ENCODE measurements around the gene ABLIM1.

ABLIM1 gene

DNA sequence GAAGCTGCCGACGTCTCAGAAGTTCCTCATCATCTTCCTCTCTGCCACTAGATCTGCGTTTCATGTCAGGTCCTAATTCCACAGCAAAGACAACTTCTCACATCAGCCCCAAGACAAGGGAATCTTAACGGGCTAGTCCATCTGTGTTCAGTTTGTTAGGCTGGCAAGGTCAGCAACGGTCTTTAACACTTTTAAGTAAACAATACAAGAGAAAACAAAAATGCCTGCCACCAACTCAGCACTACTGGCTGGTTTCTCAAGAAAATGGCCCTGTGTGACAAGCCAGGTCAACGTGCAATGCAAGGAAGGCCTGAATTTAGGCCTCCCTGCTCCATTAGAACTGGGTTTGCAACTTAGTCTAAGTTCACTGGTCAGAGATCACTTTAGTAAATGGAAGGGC is 212.7 kb downstream of the ABLIM1 start:
- peaks cover 5% of the 10 kb centered on the region for H3K36me3 ChIP-seq (ENCODE audit: insufficient read depth, low read length)
- no peaks in the 10 kb centered on the region for H3K27me3 ChIP-seq (ENCODE audit: control insufficient read depth in 1 of 2, insufficient read depth in 2 of 2, low read length in 2 of 2)
- no peaks in the 10 kb centered on the region for H3K9me3 ChIP-seq (ENCODE audit: low read length)
- no peak overlapping the region for H3K27ac ChIP-seq (ENCODE audit: low read depth, low read length)
- H3K4me3 ChIP-seq (ENCODE audit: low read depth in 1 of 2, low read length in 2 of 2), result no peak overlapping the region
- no peaks in the 10 kb centered on the region for H3K4me1 ChIP-seq (ENCODE audit: insufficient read depth, low read length)
- no peak overlapping the region for H3K9ac ChIP-seq (ENCODE audit: low read length)

DNA sequence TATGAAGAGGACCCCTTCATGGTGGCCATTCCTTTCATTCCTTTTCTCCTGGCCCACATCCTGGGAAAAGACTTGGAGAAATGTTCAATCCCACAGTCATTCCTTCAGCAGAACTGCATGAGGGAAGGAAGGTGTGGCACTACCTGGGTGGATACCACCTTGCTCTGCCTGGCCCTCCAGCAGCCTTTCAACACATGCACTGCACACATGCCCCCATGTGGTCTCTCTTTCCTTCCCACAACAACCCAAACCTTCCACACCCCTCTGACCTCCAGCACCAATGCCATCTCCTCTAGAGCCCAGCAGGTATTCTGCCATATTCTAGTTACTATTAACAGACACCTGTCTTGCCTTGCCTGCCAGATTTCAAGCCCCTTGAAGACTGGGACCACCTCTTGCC is 213.3 kb downstream of the ABLIM1 start:
- H3K9ac ChIP-seq (ENCODE audit: low read length), result no peak overlapping the region
- no peaks in the 10 kb centered on the region for H3K27me3 ChIP-seq (ENCODE audit: control insufficient read depth in 1 of 2, insufficient read depth in 2 of 2, low read length in 2 of 2)
- no peak overlapping the region for H3K27ac ChIP-seq (ENCODE audit: low read depth, low read length)
- H3K36me3 ChIP-seq (ENCODE audit: insufficient read depth, low read length), result peaks cover 10% of the 10 kb centered on the region
- no peak overlapping the region for H3K4me3 ChIP-seq (ENCODE audit: low read depth in 1 of 2, low read length in 2 of 2)
- H3K4me1 ChIP-seq (ENCODE audit: insufficient read depth, low read length), result no peaks in the 10 kb centered on the region
- H3K9me3 ChIP-seq (ENCODE audit: low read length), result no peaks in the 10 kb centered on the region

DNA sequence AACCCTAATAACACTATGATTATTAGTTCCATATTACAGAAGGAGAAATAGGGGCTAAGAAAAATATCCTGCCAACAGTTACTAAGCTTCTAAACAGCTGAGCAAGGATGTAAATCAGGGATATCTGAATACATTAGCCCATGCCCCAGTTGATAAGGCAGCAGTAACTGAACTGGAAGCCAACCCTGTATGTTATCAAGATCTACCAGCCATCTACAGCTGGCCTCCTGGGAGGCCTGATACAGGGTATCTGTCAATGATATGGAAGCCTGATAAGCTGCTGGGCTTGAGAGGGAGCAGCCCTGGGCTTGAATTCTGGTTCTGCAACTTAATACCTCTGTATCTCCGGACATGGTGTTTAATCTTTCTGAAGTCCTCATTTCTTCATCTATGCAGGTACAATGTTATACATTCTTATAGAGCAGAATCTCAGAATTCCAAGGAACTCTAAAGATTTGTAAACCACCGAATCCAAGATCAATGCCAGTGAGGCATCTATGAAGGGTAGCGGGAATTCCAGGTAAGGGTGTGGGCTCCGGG is 215.9 kb downstream of the ABLIM1 start:
- no peak overlapping the region for H3K4me3 ChIP-seq (ENCODE audit: low read depth in 1 of 2, low read length in 2 of 2)
- no peak overlapping the region for H3K27ac ChIP-seq (ENCODE audit: low read depth, low read length)
- H3K9ac ChIP-seq (ENCODE audit: low read length), result no peak overlapping the region
- H3K27me3 ChIP-seq (ENCODE audit: control insufficient read depth in 1 of 2, insufficient read depth in 2 of 2, low read length in 2 of 2), result no peaks in the 10 kb centered on the region
- no peaks in the 10 kb centered on the region for H3K9me3 ChIP-seq (ENCODE audit: low read length)
- H3K36me3 ChIP-seq (ENCODE audit: insufficient read depth, low read length), result peaks cover 21% of the 10 kb centered on the region
- no peaks in the 10 kb centered on the region for H3K4me1 ChIP-seq (ENCODE audit: insufficient read depth, low read length)

DNA sequence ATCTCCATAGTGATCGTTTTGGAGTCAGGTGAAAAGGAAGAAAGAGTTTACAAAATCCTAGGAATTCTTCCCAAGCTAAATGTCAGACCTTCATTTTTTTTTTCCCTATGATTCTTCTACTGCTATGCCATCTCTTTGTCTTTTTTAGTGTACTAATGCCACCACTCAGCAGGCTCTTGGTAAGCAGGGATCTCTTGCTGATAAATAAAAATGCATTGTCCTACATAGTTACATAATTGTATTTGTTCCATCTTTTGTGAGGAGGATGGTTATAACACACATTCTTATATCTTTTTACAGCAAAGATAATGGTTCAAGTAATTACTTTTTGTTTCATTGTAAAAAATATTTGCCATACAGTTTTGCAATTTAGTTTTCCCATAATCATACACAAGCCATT is 217.0 kb downstream of the ABLIM1 start:
- Histone ChIP-seq H3K4me1 (ENCODE audit: insufficient read depth, low read length) (no peaks in the 10 kb centered on the region), H3K36me3 (ENCODE audit: insufficient read depth, low read length) (peaks cover 21% of the 10 kb centered on the region), H3K9me3 (ENCODE audit: low read length) (no peaks in the 10 kb centered on the region), H3K9ac (ENCODE audit: low read length) (no peak overlapping the region), H3K4me3 (ENCODE audit: low read depth in 1 of 2, low read length in 2 of 2) (no peak overlapping the region), H3K27ac (ENCODE audit: low read depth, low read length) (no peak overlapping the region), H3K27me3 (ENCODE audit: control insufficient read depth in 1 of 2, insufficient read depth in 2 of 2, low read length in 2 of 2) (no peaks in the 10 kb centered on the region)

DNA sequence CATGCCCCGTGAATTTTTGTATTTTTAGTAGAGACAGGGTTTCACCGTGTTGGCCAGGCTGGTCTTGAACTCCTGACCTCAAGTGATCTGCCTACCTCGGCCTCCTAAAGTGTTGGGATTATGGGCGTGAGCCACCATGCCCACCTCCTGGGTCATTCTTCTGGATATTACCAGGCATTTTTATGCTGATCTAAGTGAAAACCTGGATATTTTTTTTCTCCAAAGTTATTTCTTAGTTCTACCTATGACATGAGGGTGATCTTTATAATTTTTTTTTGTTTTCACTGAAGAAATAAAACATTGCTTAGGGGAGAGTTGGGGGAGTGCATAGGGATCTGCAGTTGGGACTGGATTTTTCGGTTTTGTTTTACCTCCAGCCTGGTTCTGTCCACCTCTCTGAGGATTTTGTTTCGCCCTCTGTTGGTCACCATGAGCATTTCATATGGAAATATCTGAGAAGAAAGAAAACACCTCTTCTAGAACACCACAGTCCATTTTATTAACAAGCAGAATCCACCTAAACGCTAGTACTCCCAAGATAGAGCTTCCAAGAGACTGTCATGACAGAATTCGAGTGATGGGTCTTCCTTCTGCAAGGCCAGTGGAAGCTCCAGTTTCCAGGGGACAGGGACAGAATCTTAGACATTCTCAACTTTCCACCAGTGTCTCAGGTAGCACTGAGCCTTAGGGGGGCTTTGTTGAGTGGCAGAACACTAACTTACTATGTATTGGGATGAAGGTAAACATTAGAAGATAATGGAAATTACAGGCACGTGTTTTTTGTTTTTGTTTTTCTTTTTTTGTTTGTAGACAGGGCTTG is 220.4 kb downstream of the ABLIM1 start:
- H3K27me3 ChIP-seq (ENCODE audit: control insufficient read depth in 1 of 2, insufficient read depth in 2 of 2, low read length in 2 of 2), result no peaks in the 10 kb centered on the region
- H3K4me1 ChIP-seq (ENCODE audit: insufficient read depth, low read length), result no peaks in the 10 kb centered on the region
- no peak overlapping the region for H3K27ac ChIP-seq (ENCODE audit: low read depth, low read length)
- no peak overlapping the region for H3K9ac ChIP-seq (ENCODE audit: low read length)
- H3K36me3 ChIP-seq (ENCODE audit: insufficient read depth, low read length), result peaks cover 21% of the 10 kb centered on the region
- no peaks in the 10 kb centered on the region for H3K9me3 ChIP-seq (ENCODE audit: low read length)
- no peak overlapping the region for H3K4me3 ChIP-seq (ENCODE audit: low read depth in 1 of 2, low read length in 2 of 2)

DNA sequence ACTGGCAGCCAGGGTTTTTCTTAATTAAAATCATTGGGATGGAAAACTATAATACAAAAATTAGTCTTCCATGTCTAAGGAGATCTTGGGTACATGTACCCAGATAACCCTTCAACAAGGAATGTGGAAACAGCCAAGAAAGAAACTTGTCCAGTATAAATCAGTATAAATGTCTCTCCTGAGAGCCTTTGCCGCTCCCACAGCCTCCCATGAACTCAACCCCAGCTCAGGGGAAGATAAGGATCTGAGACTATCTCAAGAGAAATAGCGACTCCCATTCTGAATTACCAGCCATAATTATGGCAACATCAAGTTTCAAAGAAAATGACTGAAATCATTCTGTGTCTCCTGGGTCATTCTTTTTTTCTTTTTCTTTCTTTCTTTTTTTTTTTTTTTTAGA is 221.1 kb downstream of the ABLIM1 start:
- Histone ChIP-seq H3K27me3 (ENCODE audit: control insufficient read depth in 1 of 2, insufficient read depth in 2 of 2, low read length in 2 of 2) (no peaks in the 10 kb centered on the region), H3K9me3 (ENCODE audit: low read length) (no peaks in the 10 kb centered on the region), H3K9ac (ENCODE audit: low read length) (no peak overlapping the region), H3K27ac (ENCODE audit: low read depth, low read length) (no peak overlapping the region), H3K4me1 (ENCODE audit: insufficient read depth, low read length) (no peaks in the 10 kb centered on the region), H3K36me3 (ENCODE audit: insufficient read depth, low read length) (peaks cover 21% of the 10 kb centered on the region), H3K4me3 (ENCODE audit: low read depth in 1 of 2, low read length in 2 of 2) (no peak overlapping the region)

DNA sequence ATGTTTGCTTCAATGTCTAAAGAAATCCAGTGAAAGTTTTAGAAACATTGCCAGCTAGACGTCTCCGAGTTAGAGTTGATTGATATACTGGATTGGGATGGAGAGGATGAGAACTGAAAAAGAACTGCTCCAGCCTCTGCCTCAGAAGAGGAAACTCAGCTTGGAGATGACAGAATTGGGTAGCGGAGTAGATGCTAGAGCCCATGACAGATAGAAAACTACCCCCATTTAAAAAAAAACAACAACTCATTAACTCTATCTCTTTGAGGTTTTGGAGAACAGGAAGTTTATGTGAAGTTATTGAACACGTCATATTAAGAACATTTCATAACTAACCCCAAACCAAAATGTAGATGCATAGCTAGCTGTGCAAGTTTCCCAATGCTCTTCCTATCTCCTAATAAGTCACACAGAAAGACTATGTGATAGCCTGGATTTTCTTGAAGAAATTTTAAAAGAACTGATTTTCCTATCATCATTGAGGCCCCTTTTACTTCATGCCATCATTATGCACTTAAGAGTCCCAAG is 225.4 kb downstream of the ABLIM1 start:
- no peak overlapping the region for H3K27ac ChIP-seq (ENCODE audit: low read depth, low read length)
- H3K4me1 ChIP-seq (ENCODE audit: insufficient read depth, low read length), result no peaks in the 10 kb centered on the region
- H3K9ac ChIP-seq (ENCODE audit: low read length), result no peak overlapping the region
- H3K27me3 ChIP-seq (ENCODE audit: control insufficient read depth in 1 of 2, insufficient read depth in 2 of 2, low read length in 2 of 2), result no peaks in the 10 kb centered on the region
- H3K4me3 ChIP-seq (ENCODE audit: low read depth in 1 of 2, low read length in 2 of 2), result no peak overlapping the region
- H3K9me3 ChIP-seq (ENCODE audit: low read length), result no peaks in the 10 kb centered on the region
- no peaks in the 10 kb centered on the region for H3K36me3 ChIP-seq (ENCODE audit: insufficient read depth, low read length)

DNA sequence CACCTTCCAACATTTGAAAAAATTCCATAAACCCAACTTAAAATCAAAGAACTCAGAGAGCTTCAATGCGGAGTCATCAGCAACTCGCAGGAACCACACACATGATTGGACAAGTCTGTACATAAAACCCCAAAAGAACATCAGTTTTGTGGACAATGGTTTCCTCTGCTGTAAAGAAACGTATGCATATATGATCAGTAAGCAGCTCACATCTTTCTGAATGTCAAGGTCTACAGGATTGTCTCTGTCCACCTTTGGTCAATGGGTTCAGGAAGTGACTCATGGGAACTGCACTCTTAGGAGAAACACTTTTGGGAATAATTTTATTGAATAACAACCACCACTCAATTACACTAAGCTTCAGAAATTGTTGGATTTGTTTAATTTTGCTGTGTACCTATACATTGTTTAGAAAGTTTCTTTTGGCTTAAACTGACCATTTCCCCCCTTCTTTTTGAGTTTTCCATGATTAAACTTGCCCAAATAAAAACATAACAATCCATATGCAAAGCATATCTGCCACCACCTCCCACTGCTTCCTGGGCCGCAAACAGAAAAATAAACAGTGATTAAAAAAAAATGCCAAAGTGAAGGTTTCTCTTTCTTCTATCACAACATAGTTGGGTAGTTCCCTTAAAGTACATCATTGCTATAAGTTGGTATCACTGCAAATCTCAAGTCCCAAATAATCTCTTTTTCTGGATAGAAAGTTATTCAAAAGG is 226.5 kb downstream of the ABLIM1 start:
- Histone ChIP-seq H3K9ac (ENCODE audit: low read length) (no peak overlapping the region), H3K27me3 (ENCODE audit: control insufficient read depth in 1 of 2, insufficient read depth in 2 of 2, low read length in 2 of 2) (no peaks in the 10 kb centered on the region), H3K4me1 (ENCODE audit: insufficient read depth, low read length) (no peaks in the 10 kb centered on the region), H3K27ac (ENCODE audit: low read depth, low read length) (no peak overlapping the region), H3K9me3 (ENCODE audit: low read length) (no peaks in the 10 kb centered on the region), H3K4me3 (ENCODE audit: low read depth in 1 of 2, low read length in 2 of 2) (no peak overlapping the region), H3K36me3 (ENCODE audit: insufficient read depth, low read length) (no peaks in the 10 kb centered on the region)

DNA sequence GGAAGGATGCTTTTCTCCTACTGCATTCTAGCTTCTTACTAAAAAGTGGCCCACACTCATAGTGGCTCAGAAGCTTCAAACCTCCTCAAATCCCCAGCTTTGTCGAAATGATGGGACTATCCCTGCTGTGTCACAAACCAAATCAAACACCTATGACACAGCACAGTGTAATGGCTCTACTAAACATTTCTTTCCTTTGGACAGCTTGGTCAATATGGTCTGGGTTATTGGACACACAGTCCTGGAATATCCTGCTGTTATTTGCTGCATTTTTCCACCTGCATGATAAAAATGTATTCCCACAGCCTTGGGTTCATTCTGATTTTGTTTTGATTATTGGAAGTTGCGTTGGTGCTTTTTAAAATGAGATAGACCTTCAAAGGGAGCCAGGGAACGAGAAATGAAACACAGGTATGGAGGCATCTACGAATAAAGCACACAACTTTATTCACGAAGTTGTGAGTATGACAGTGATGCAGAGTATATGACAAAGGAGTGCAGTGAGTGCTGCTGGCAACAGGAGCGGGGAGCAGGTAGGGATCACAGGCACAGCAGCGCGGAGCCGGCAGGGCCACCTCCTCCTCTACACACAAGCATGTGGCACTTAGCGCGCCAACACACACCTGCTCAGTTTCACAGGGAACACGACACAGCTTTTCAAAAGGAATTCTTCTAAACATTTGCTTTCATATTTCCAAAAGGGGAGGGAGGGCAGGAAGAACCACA is 227.2 kb downstream of the ABLIM1 start:
- no peak overlapping the region for H3K27ac ChIP-seq (ENCODE audit: low read depth, low read length)
- H3K4me3 ChIP-seq (ENCODE audit: low read depth in 1 of 2, low read length in 2 of 2), result no peak overlapping the region
- H3K9ac ChIP-seq (ENCODE audit: low read length), result no peak overlapping the region
- no peaks in the 10 kb centered on the region for H3K4me1 ChIP-seq (ENCODE audit: insufficient read depth, low read length)
- H3K27me3 ChIP-seq (ENCODE audit: control insufficient read depth in 1 of 2, insufficient read depth in 2 of 2, low read length in 2 of 2), result no peaks in the 10 kb centered on the region
- no peaks in the 10 kb centered on the region for H3K9me3 ChIP-seq (ENCODE audit: low read length)
- H3K36me3 ChIP-seq (ENCODE audit: insufficient read depth, low read length), result no peaks in the 10 kb centered on the region

DNA sequence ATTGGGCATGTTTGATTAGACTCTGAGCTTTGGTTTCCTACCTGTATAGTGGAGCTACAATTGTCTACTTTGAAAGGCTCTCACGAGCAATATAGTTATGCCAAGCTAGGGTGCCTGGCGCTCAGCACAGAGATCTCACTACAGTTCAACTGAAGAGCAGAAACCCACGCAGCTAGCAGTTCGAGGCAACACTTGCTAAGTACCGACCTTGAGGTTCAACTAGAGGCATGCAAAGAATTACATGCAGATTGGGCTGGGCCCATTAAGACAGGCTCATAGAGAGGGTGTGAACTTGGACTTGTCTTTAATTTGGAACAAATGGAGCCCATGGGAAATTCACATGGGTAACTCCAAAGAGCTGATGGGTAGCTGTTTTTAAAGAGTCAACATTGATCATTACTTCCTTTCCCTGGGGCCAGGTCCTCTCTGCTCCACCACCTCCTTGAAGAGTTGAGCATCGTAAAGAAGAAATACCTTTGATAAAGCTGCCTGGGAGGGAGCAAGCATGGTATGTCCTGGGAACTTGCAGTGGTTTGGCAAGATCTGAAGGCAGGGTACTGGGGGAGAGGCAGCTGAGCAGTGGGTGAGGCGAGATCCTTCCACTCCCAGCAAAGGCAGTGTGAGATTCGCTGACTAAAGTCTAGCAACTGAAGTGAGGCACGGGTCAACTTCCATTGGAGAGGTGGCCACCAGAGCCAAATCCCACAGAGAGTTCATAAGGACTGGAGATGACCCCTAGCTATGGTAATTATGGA is 228.3 kb downstream of the ABLIM1 start:
- Histone ChIP-seq H3K27me3 (ENCODE audit: control insufficient read depth in 1 of 2, insufficient read depth in 2 of 2, low read length in 2 of 2) (no peaks in the 10 kb centered on the region), H3K9ac (ENCODE audit: low read length) (no peak overlapping the region), H3K36me3 (ENCODE audit: insufficient read depth, low read length) (no peaks in the 10 kb centered on the region), H3K4me1 (ENCODE audit: insufficient read depth, low read length) (no peaks in the 10 kb centered on the region), H3K9me3 (ENCODE audit: low read length) (no peaks in the 10 kb centered on the region), H3K4me3 (ENCODE audit: low read depth in 1 of 2, low read length in 2 of 2) (no peak overlapping the region), H3K27ac (ENCODE audit: low read depth, low read length) (no peak overlapping the region)

Data from muscle layer of colon (tissue), 2 donors.